ENCODE measurements around the gene RABGEF1. TPM values are rescaled to one million over a fixed set of nuclear protein-coding genes. Genes with fewer than 3 reads are reported as not detected.

Gene RABGEF1
- total and polyA plus RNA-seq, 2 donors: 16.5 to 17.0 TPM

Other genes starting within 250 kb of the RABGEF1 start
- 3.3 TPM for gene KCTD7, start 111.9 kb upstream of the RABGEF1 start, total RNA-seq
- gene KCTD7, start 111.9 kb upstream of the RABGEF1 start, polyA plus RNA-seq: 7.0 TPM
- 46.8 TPM for gene TMEM248, start 180.5 kb downstream of the RABGEF1 start, total RNA-seq
- 36.2 TPM for gene TMEM248, start 180.5 kb downstream of the RABGEF1 start, polyA plus RNA-seq